K562 (cell line): Measurements from ENCODE around the gene GBF1. TPM values are rescaled to one million over a fixed set of nuclear protein-coding genes. Genes with fewer than 3 reads are reported as not detected.

ENCODE experiments used
- ARID4B ChIP-seq: sonication (generic); formaldehyde crosslinking; IDR thresholded peaks from 2 replicates; pipeline ENCODE4 v1.8.0; 2022; ENCODE audit warnings: mild to moderate bottlenecking, missing genetic modification reagents
- CHCHD3 ChIP-seq: fragments of 250-450 bp; sonication (Bioruptor Pico); IDR thresholded peaks from 2 replicates; pipeline ENCODE4 v2.1.2; 2022; ENCODE audit warnings: mild to moderate bottlenecking
- CHD1 ChIP-seq: fragments of 200-600 bp; sonication (generic); IDR thresholded peaks from one replicate; pipeline ENCODE4 v1.6.1; 2012; ENCODE audit warnings: mild to moderate bottlenecking, moderate library complexity, low read length, inconsistent platforms
- CHD4 ChIP-seq: fragments of 200-600 bp; sonication (generic); IDR thresholded peaks from 3 replicates; pipeline ENCODE4 v1.6.1; 2012; ENCODE audit warnings: low read depth, mild to moderate bottlenecking, mixed read lengths, low read length, inconsistent platforms; ENCODE audit not compliant: insufficient read depth, insufficient replicate concordance, poor library complexity, severe bottlenecking
- FOXM1 ChIP-seq, 2 experiments: fragments of 450-650 bp in 1 of 2; sonication (generic) in 1 of 2; formaldehyde crosslinking in 1 of 2; IDR thresholded peaks; 2 replicates each; pipeline versions ENCODE4 v1.6.1 to v1.9.0; 2017 to 2022; ENCODE audit warnings: low read depth in 2 of 2, mild to moderate bottlenecking in 2 of 2, missing genetic modification reagents in 1 of 2, moderate library complexity in 1 of 2
- HEY1 ChIP-seq: fragments of 250-450 bp; sonication (Bioruptor Pico); IDR thresholded peaks from 2 replicates; pipeline ENCODE4 v1.5.0; 2020; ENCODE audit warnings: mild to moderate bottlenecking, moderate library complexity, borderline replicate concordance
- HMGN3 ChIP-seq: IDR thresholded peaks from 2 replicates; pipeline ENCODE4 v1.6.1; 2011; ENCODE audit warnings: borderline replicate concordance, low read depth, mild to moderate bottlenecking, mixed read lengths, low read length; ENCODE audit not compliant: insufficient read length; ENCODE audit errors: extremely low read depth
- HOXB6 ChIP-seq: fragments of 250-450 bp; sonication (Bioruptor Pico); IDR thresholded peaks from 2 replicates; pipeline ENCODE4 v1.5.1; 2022; ENCODE audit warnings: mild to moderate bottlenecking, borderline replicate concordance
- JUND ChIP-seq, 2 experiments: IDR thresholded peaks; 2 replicates in 1 of 2; 3 replicates in 1 of 2; pipeline ENCODE4 v1.6.1; 2011; ENCODE audit warnings: borderline replicate concordance in 2 of 2, low read depth in 2 of 2, low read length in 2 of 2, improper control_type of control experiment in 1 of 2, missing biosample characterization in 1 of 2, missing genetic modification characterization in 1 of 2, missing genetic modification reagents in 1 of 2
- KHSRP ChIP-seq: fragments of 450-650 bp; IDR thresholded peaks from 2 replicates; pipeline ENCODE4 v1.6.1; 2017
- KLF16 ChIP-seq: IDR thresholded peaks from 2 replicates; pipeline ENCODE4 v1.6.1; 2016; ENCODE audit warnings: antibody characterized with exemption
- NR0B1 ChIP-seq: fragments of 450-650 bp; IDR thresholded peaks from one replicate; pipeline ENCODE4 v1.6.1; 2018; ENCODE audit warnings: mild to moderate bottlenecking, moderate library complexity; ENCODE audit not compliant: partially characterized antibody
- PHF21A ChIP-seq: fragments of 450-650 bp; IDR thresholded peaks from 2 replicates; pipeline ENCODE4 v1.6.1; 2017; ENCODE audit warnings: low read depth, borderline replicate concordance
- RFX1 ChIP-seq: fragments of 450-650 bp; IDR thresholded peaks from 2 replicates; pipeline ENCODE4 v1.6.1; 2016; ENCODE audit warnings: mild to moderate bottlenecking, moderate library complexity
- STAT5B ChIP-seq: fragments of 250-450 bp; sonication (Bioruptor Pico); IDR thresholded peaks from 2 replicates; pipeline ENCODE4 v1.8.0; 2021; ENCODE audit warnings: mild to moderate bottlenecking, inconsistent platforms
- XRCC3 ChIP-seq: fragments of 450-650 bp; IDR thresholded peaks from 2 replicates; pipeline ENCODE4 v1.6.1; 2017; ENCODE audit warnings: mild to moderate bottlenecking, moderate library complexity
- XRCC4 ChIP-seq: IDR thresholded peaks from one replicate; pipeline ENCODE4 v1.6.1; 2011; ENCODE audit not compliant: insufficient read depth, insufficient read length; ENCODE audit errors: extremely low read depth
- XRCC5 ChIP-seq: fragments of 200-400 bp; formaldehyde crosslinking; IDR thresholded peaks from 2 replicates; pipeline ENCODE4 v1.6.1; 2017; ENCODE audit warnings: low read depth, mild to moderate bottlenecking, low read length
- YY1 ChIP-seq, 3 experiments: IDR thresholded peaks; 2 replicates each; pipeline ENCODE4 v1.6.1; 2011; ENCODE audit warnings: low read length in 2 of 3, mild to moderate bottlenecking in 2 of 3, moderate library complexity in 2 of 3, borderline replicate concordance in 1 of 3, control low read depth in 1 of 3, low read depth in 1 of 3; ENCODE audit not compliant: insufficient read depth in 3 of 3, insufficient replicate concordance in 2 of 3, control insufficient read depth in 1 of 3, insufficient read length in 1 of 3; ENCODE audit errors: extremely low read depth in 1 of 3
- ZBTB26 ChIP-seq: fragments of 450-650 bp; formaldehyde crosslinking; IDR thresholded peaks from 2 replicates; pipeline ENCODE4 v1.4.0; 2022; ENCODE audit warnings: missing genetic modification characterization
- ZC3H11A ChIP-seq: IDR thresholded peaks from 2 replicates; pipeline ENCODE4 v1.6.1; 2012; ENCODE audit warnings: low read depth, low read length, improper control_type of control experiment
- polyA plus RNA-seq, 8 experiments: library from polyadenylated mRNA; depleted of rRNA in 4 of 8; stranded (reverse) in 5 of 8; unstranded in 3 of 8; fragments of >200 nt; fragmentation: Nextera tagmentation in 2 of 8; fragmentation: Illumina TruSeq in 1 of 8; extraction: Ambion mirVana in 2 of 8; extraction: Trizol in 1 of 8; gene quantifications; 2 replicates each; pipeline versions ENCODE4 v1.2.1 to v1.2.3, GENCODE V29; 2011 to 2014; ENCODE audit warnings: inconsistent platforms in 1 of 8, missing spikeins in 1 of 8
- total RNA-seq, 7 experiments: library from RNA; depleted of rRNA in 6 of 7; stranded (reverse); fragments of >200 nt in 6 of 7; fragmentation: Illumina TruSeq in 2 of 7; extraction: Trizol in 2 of 7; gene quantifications; 2 replicates each; pipeline versions ENCODE4 v1.2.1 to v1.2.3, GENCODE V29; 2011 to 2021; ENCODE audit warnings: low replicate concordance in 1 of 7

Gene GBF1
- total and polyA plus RNA-seq, 9 of the 15 experiments (the other 6 are each of a cell fraction or from before 2014, with no cell fraction given): 0.69 to 28.0 (median 10.3) TPM

GRCh38 chr10:102230861-102231356, 14.4 kb upstream of the GBF1 start (continued):
- TF ChIP-seq ZBTB26 (CRISPR knock-in tag): no peak
- no peak for TF ChIP-seq XRCC4
- no peak for TF ChIP-seq XRCC3
- TF ChIP-seq FOXM1 (IDR thresholded peaks at IDR 0.05; ENCODE audit: low read depth): no peak
- TF ChIP-seq FOXM1 (CRISPR knock-in tag; IDR thresholded peaks at IDR 0.05; ENCODE audit: low read depth): no peak
- TF ChIP-seq ARID4B (CRISPR knock-in tag): no peak
- no peak for TF ChIP-seq RFX1
- TF ChIP-seq STAT5B: no peak
- TF ChIP-seq KHSRP: no peak
- TF ChIP-seq PHF21A: no peak
- TF ChIP-seq HEY1 (CRISPR knock-in tag): no peak
- no peak for TF ChIP-seq JUND (IDR thresholded peaks at IDR 0.05; ENCODE audit: borderline replicate concordance, low read depth, low read length)
- no peak for TF ChIP-seq JUND (tag; IDR thresholded peaks at IDR 0.05; ENCODE audit: borderline replicate concordance, low read depth, low read length)
- TF ChIP-seq HOXB6 (CRISPR knock-in tag): no peak
- TF ChIP-seq CHD4: no peak
- TF ChIP-seq YY1 (IDR thresholded peaks at IDR 0.05; ENCODE audit: borderline replicate concordance in 1 of 3, control insufficient read depth in 1 of 3, extremely low read depth in 1 of 3, insufficient read depth in 3 of 3, insufficient read length in 1 of 3, insufficient replicate concordance in 2 of 3, low read depth in 1 of 3, low read length in 2 of 3): peak in 1 of 3 experiments; percentile 49
- no peak for TF ChIP-seq CHCHD3 (CRISPR knock-in tag)
- no peak for TF ChIP-seq NR0B1
- TF ChIP-seq XRCC5: no peak
- no peak for TF ChIP-seq KLF16
- TF ChIP-seq CHD1: no peak
- peak; percentile 50 for TF ChIP-seq HMGN3
- TF ChIP-seq ZC3H11A: no peak
